SU-DHL-6 (cell line): ENCODE results near the gene ANKRD31.

Experiments used
- H2AFZ ChIP-seq: fragments of 200-600 bp; sonication (generic); 2 replicates; pipeline ENCODE4 v1.6.1; 2014; ENCODE audit warnings: low read depth, mild to moderate bottlenecking, moderate library complexity, mixed read lengths, antibody characterized with exemption, low read length; ENCODE audit not compliant: severe bottlenecking
- H3F3A ChIP-seq: fragments of 200-600 bp; shearing (Covaris generic); 2 replicates; pipeline ENCODE4 v1.6.0; 2016; ENCODE audit warnings: antibody characterized with exemption, mild to moderate bottlenecking; ENCODE audit not compliant: insufficient read depth
- H3K27ac ChIP-seq: fragments of 200-600 bp; sonication (generic); 2 replicates; pipeline ENCODE4 v1.5.1; 2016; ENCODE audit warnings: low read depth, mild to moderate bottlenecking, low read length, moderate library complexity, mixed read lengths
- H3K27me3 ChIP-seq: fragments of 200-600 bp; sonication (generic), shearing (Covaris generic); 2 replicates; pipeline ENCODE4 v1.6.0; 2014; ENCODE audit warnings: mild to moderate bottlenecking, low read length
- H3K36me3 ChIP-seq: fragments of 200-600 bp; sonication (generic); 2 replicates; pipeline ENCODE4 v1.6.1; 2014; ENCODE audit warnings: mild to moderate bottlenecking, low read length, mixed read lengths
- H3K4me2 ChIP-seq: fragments of 300-600, 200-600 bp; shearing (Covaris generic), sonication (generic); 2 replicates; pipeline ENCODE4 v1.6.0; 2014; ENCODE audit warnings: low read length, low read depth, mild to moderate bottlenecking; ENCODE audit not compliant: poor library complexity, severe bottlenecking
- H3K4me3 ChIP-seq: fragments of 200-600 bp; sonication (generic); 2 replicates; pipeline ENCODE4 v1.5.1; 2014; ENCODE audit warnings: antibody characterized with exemption, low read length, mild to moderate bottlenecking, mixed read lengths; ENCODE audit not compliant: insufficient read depth, poor library complexity, severe bottlenecking
- H3K79me2 ChIP-seq: fragments of 200-600 bp; sonication (generic); 2 replicates; pipeline ENCODE4 v1.6.1; 2014; ENCODE audit warnings: mild to moderate bottlenecking, low read length, moderate library complexity; ENCODE audit not compliant: insufficient read depth
- H3K9ac ChIP-seq: fragments of 200-600 bp; sonication (generic); 2 replicates; pipeline ENCODE4 v1.7.0; 2014; ENCODE audit warnings: mild to moderate bottlenecking, low read length
- H3K9me2 ChIP-seq: fragments of 200-600 bp; sonication (generic); replicated peaks from 2 replicates; pipeline ENCODE4 v1.6.1; 2014; ENCODE audit warnings: low read length; ENCODE audit not compliant: insufficient read depth
- H3K9me3 ChIP-seq: fragments of 200-600 bp; sonication (generic); 2 replicates; pipeline ENCODE4 v1.6.1; 2014; ENCODE audit warnings: low read length, mixed read lengths; ENCODE audit not compliant: insufficient read depth
- H4K20me1 ChIP-seq: fragments of 200-600 bp; sonication (generic); 2 replicates; pipeline ENCODE4 v1.6.1; 2014; ENCODE audit warnings: low read depth, mild to moderate bottlenecking, antibody characterized with exemption, low read length, moderate library complexity, mixed read lengths
- EZH2phosphoT487 ChIP-seq: fragments of 200-600 bp; sonication (generic), shearing (Covaris generic); conservative IDR thresholded peaks from 2 replicates; pipeline ENCODE4 v1.6.1; 2018; ENCODE audit warnings: mild to moderate bottlenecking, antibody characterized with exemption, low read length, moderate library complexity, mixed read lengths
- TF ChIP-seq, protein P1 (sequence below): fragments of 200-600 bp; sonication (generic); IDR thresholded peaks from one replicate; pipeline ENCODE4 v1.5.1; 2017; ENCODE audit warnings: antibody characterized with exemption, mild to moderate bottlenecking, low read length, moderate library complexity; ENCODE audit not compliant: insufficient read depth, poor library complexity, severe bottlenecking

Gene ANKRD31

DNA sequence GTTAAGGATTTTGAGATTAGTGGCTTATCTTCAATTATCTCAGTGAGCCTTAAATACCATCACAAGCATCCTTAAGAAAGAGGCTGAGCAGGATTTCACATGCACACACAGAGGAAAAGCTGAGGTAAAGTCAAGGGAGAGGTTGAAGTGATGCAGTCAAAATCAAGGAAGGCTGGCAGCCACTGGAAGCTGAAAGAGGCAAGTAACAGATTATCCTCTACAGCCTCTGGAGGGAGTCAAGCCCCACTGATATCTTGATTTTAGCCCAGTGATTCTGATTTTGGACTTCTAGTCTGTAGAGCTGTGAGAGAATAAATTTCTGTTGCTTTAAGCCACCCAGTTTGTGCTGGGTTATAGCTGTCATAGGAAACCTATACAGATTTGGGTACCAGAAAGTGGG is 80.1 kb downstream of the ANKRD31 start:
- no peak overlapping the region for H3K27ac ChIP-seq
- no peaks in the 10 kb centered on the region for H3K9me3 ChIP-seq
- H3K36me3 ChIP-seq = no peaks in the 10 kb centered on the region
- H3F3A ChIP-seq = no peaks in the 10 kb centered on the region
- no peak overlapping the region for H3K4me3 ChIP-seq
- H3K4me2 ChIP-seq = no peak overlapping the region
- TF ChIP-seq, protein P1, sequence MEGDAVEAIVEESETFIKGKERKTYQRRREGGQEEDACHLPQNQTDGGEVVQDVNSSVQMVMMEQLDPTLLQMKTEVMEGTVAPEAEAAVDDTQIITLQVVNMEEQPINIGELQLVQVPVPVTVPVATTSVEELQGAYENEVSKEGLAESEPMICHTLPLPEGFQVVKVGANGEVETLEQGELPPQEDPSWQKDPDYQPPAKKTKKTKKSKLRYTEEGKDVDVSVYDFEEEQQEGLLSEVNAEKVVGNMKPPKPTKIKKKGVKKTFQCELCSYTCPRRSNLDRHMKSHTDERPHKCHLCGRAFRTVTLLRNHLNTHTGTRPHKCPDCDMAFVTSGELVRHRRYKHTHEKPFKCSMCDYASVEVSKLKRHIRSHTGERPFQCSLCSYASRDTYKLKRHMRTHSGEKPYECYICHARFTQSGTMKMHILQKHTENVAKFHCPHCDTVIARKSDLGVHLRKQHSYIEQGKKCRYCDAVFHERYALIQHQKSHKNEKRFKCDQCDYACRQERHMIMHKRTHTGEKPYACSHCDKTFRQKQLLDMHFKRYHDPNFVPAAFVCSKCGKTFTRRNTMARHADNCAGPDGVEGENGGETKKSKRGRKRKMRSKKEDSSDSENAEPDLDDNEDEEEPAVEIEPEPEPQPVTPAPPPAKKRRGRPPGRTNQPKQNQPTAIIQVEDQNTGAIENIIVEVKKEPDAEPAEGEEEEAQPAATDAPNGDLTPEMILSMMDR = no peak
- TF ChIP-seq EZH2phosphoT487 = no peak
- no peak overlapping the region for H2AFZ ChIP-seq
- no peaks in the 10 kb centered on the region for H3K9me2 ChIP-seq
- no peaks in the 10 kb centered on the region for H4K20me1 ChIP-seq
- H3K9ac ChIP-seq = no peak overlapping the region
- no peaks in the 10 kb centered on the region for H3K27me3 ChIP-seq
- H3K79me2 ChIP-seq = no peaks in the 10 kb centered on the region

DNA sequence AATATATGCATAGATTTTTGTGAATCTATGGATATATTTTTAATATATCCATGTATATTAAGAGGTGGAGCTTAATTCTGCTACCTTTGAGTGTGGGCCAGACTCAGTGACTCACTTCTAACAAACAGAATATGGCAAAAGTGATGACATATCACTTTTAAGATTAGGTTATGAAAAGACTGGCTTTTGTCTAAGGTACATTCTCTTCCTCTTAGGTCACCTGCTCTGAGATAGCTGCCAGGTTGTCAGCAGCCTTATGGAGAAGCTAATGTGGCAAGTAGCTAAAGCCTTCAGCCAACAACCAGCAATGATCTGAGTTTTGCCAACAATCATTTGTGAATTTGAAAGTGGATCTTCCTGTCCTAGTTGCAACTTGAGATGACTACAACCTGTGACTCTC is 83.8 kb downstream of the ANKRD31 start:
- Histone ChIP-seq H2AFZ (no peak overlapping the region), H3K9me2 (no peaks in the 10 kb centered on the region), H3K79me2 (no peaks in the 10 kb centered on the region), H3K27ac (no peak overlapping the region), H3K27me3 (no peaks in the 10 kb centered on the region; the same call in 1 of the 2 replicates), H3F3A (no peaks in the 10 kb centered on the region), H3K9me3 (no peaks in the 10 kb centered on the region), H4K20me1 (no peaks in the 10 kb centered on the region), H3K4me3 (no peak overlapping the region), H3K4me2 (no peak overlapping the region), H3K9ac (no peak overlapping the region), H3K36me3 (no peaks in the 10 kb centered on the region)
- TF ChIP-seq, protein P1 = no peak
- TF ChIP-seq EZH2phosphoT487 = no peak

- no peak overlapping the region for H2AFZ ChIP-seq
- TF ChIP-seq, protein P1 = no peak
- no peak for TF ChIP-seq EZH2phosphoT487
- no peaks in the 10 kb centered on the region for H3K79me2 ChIP-seq
Measured at GRCh38 chr5:75148051-75148450, 88.6 kb downstream of the ANKRD31 start.

More at GRCh38 chr5:75148051-75148450, 88.6 kb downstream of the ANKRD31 start:
- H3K27ac ChIP-seq = no peak overlapping the region
- no peak overlapping the region for H3K4me3 ChIP-seq
- H3K9me3 ChIP-seq = no peaks in the 10 kb centered on the region
- H3K9ac ChIP-seq = no peak overlapping the region
- H3K36me3 ChIP-seq = no peaks in the 10 kb centered on the region
- H4K20me1 ChIP-seq = no peaks in the 10 kb centered on the region
- H3F3A ChIP-seq = no peaks in the 10 kb centered on the region
- H3K4me2 ChIP-seq = no peak overlapping the region
- H3K27me3 ChIP-seq = no peaks in the 10 kb centered on the region; the same call in 1 of the 2 replicates
- no peaks in the 10 kb centered on the region for H3K9me2 ChIP-seq
